Natural killer cell treated with Interleukin-12 subunit alpha and Interleukin-12 subunit beta and Interleukin-15 and Interleukin-18, amount 100 ng/mL, for 72 hours (primary cell): ENCODE results near the gene HSD11B1. TPM values are rescaled to one million over a fixed set of nuclear protein-coding genes. Genes with fewer than 3 reads are reported as not detected.

ENCODE experiments used
- ATAC-seq, 2 donors: fragments of 150-1000 bp; cut with Tn5 transposase in 1 of 2; sonication (Bioruptor Pico), chemical (Tn5 transposase) in 1 of 2; 2 replicates each; pipeline ENCODE4 v1.10.0; 2021
- DNase-seq: peaks from one replicate; pipeline ENCODE4 v3.0.0; 2022; ENCODE audit warnings: low spot score
- H3K27ac Mint-ChIP-seq, 2 donors: 1 replicate in 1 of 2; 2 replicates in 1 of 2; pipeline ENCODE4 v1.8.0; 2022; ENCODE audit warnings: mixed read lengths in 2 of 2, mild to moderate bottlenecking in 1 of 2, moderate library complexity in 1 of 2
- H3K27me3 Mint-ChIP-seq, 2 donors: 1 replicate in 1 of 2; 2 replicates in 1 of 2; pipeline ENCODE4 v1.8.0; 2022; ENCODE audit warnings: mixed read lengths in 2 of 2
- H3K36me3 Mint-ChIP-seq: one replicate; pipeline ENCODE4 v1.8.0; 2022; ENCODE audit warnings: mixed read lengths
- H3K4me1 Mint-ChIP-seq, 2 donors: 1 replicate in 1 of 2; 2 replicates in 1 of 2; pipeline ENCODE4 v1.8.0; 2022; ENCODE audit warnings: low read depth in 2 of 2, mixed read lengths in 2 of 2, mild to moderate bottlenecking in 1 of 2
- H3K4me3 Mint-ChIP-seq: one replicate; pipeline ENCODE4 v1.8.0; 2022; ENCODE audit warnings: mixed read lengths
- H3K9me3 Mint-ChIP-seq: 2 replicates; pipeline ENCODE4 v1.8.0; 2022; ENCODE audit warnings: mixed read lengths
- total RNA-seq, 2 donors: library from RNA; stranded (reverse); gene quantifications; one replicate each; pipeline ENCODE4 v1.2.3, GENCODE V29; 2022

Gene HSD11B1
- total RNA-seq, 2 donors from 2014 or later, result 0.43 TPM; not detected in 1

DNA sequence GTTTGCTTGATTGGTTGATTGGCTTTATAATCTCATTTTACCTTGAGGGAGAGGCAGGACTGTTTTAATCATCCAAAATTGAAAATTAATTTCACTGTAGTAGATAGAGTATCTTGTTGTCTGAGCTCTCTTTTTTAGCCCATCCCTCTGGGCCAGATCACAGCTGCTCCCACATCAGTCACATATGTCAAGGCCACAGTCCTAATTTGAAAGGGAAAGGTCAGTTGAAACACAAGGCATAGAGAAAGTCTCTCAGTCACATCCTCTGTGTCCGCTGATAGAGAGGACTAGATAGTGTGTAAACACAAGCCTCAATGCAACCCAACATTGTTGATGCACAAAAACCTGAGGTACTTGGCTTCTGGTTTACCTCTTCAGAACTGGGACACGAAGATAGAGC lies 72.9 kb downstream of the HSD11B1 start:
- peaks cover 63% of the 10 kb centered on the region for H3K36me3 Mint-ChIP-seq
- peak overlapping the region; percentile 25 to 78 for H3K27ac Mint-ChIP-seq
- no peaks in the 10 kb centered on the region for H3K9me3 Mint-ChIP-seq
- peaks cover 39 to 42% of the 10 kb centered on the region in 2 donors for H3K4me1 Mint-ChIP-seq
- ATAC-seq, result no peak
- no peak for DNase-seq
- no peak overlapping the region for H3K4me3 Mint-ChIP-seq
- no peaks in the 10 kb centered on the region for H3K27me3 Mint-ChIP-seq

DNA sequence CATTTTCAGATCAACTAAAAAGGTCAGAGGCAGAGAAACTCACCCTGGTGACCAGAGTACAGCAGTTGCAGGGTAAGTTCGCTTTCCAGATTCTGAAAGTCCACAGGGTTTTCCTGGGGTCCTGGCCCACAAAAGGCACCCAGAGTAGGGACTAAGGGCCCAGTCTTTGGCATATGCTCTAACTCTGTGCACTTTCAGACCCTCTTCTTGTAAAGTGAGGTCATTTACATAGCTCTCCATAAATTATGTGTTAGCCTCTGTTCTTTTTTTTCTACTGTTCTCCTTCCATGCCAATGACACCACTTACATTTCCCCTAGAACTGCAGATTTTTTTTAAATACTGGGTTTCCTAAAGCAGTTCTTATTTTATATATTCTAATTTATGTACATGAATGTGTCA lies 73.5 kb downstream of the HSD11B1 start:
- DNase-seq (no peak), ATAC-seq (no peak)
- H3K4me3 Mint-ChIP-seq, result no peak overlapping the region
- H3K27me3 Mint-ChIP-seq, result no peaks in the 10 kb centered on the region
- peaks cover 41 to 43% of the 10 kb centered on the region in 2 donors for H3K4me1 Mint-ChIP-seq
- peak overlapping the region; percentile 25 to 78 for H3K27ac Mint-ChIP-seq
- no peaks in the 10 kb centered on the region for H3K9me3 Mint-ChIP-seq
- peaks cover 61% of the 10 kb centered on the region for H3K36me3 Mint-ChIP-seq

DNA sequence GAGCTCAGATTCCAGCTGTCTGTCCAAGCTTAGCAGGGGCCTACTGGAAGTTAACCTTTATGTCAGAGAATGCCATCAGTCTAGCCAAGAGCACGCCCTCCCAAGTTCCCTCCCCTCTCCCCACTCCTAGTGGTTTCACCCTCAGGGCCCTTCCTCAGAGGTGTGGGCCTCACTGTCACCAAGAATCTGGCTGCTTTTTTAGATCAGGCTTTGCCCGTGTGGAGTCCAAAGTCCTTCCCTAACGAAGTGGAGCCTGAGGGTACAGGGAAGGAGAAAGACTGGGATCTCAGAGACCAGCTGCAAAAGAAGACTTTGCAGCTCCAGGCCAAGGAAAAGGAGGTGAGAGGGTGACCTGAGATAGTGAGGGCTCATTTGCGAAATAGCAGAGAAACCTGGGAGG lies 75.6 kb downstream of the HSD11B1 start:
- H3K36me3 Mint-ChIP-seq, result peaks cover 44% of the 10 kb centered on the region
- H3K27me3 Mint-ChIP-seq, result no peaks in the 10 kb centered on the region
- no peak overlapping the region for H3K4me3 Mint-ChIP-seq
- ATAC-seq, result no peak
- no peak for DNase-seq
- peaks cover 44 to 47% of the 10 kb centered on the region in 2 donors for H3K4me1 Mint-ChIP-seq
- no peaks in the 10 kb centered on the region for H3K9me3 Mint-ChIP-seq
- H3K27ac Mint-ChIP-seq, result peak overlapping the region; percentile 25 to 78

DNA sequence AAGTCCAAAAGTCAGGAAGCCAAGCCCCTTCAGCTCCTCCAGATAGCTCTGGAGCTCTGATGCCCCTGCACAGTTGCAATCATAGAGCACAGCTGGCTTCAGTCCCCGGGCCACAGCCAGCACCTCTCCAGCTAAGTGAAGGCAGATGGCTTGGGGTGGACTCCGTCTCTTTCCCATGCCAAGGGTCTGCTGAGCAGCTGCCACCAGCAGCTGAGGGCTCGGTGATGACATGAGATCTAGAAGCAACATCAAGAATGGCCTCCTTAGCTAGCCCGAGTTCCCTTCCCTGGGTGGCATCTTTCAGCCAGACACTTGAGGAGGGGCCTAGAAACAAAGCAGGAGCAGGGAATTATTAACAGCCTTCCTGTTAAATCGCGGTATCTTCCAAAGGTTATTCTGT lies 78.7 kb downstream of the HSD11B1 start:
- no peaks in the 10 kb centered on the region for H3K27me3 Mint-ChIP-seq
- no peaks in the 10 kb centered on the region for H3K9me3 Mint-ChIP-seq
- no peak for DNase-seq
- peaks cover 37 to 41% of the 10 kb centered on the region in 2 donors for H3K4me1 Mint-ChIP-seq
- ATAC-seq, result no peak
- H3K4me3 Mint-ChIP-seq, result peak overlapping the region; percentile 88
- H3K27ac Mint-ChIP-seq, result peak overlapping the region; percentile 94 to 99
- peaks cover 25% of the 10 kb centered on the region for H3K36me3 Mint-ChIP-seq

Other genes starting within 250 kb of the HSD11B1 start
- not detected for gene CAMK1G, start 121.1 kb upstream of the HSD11B1 start, total RNA-seq
- 1 to 10 TPM; 1.1 to 1.2 TPM for gene LAMB3, start 52.4 kb upstream of the HSD11B1 start, total RNA-seq
- 1 to 10 TPM; 2.3 to 3.3 TPM for gene G0S2, start 29.4 kb upstream of the HSD11B1 start, total RNA-seq
- 100 to 1,000 TPM; 157 to 185 TPM for gene TRAF3IP3, start 51.2 kb downstream of the HSD11B1 start, total RNA-seq
- 1 to 10 TPM; 2.5 to 3.0 TPM for gene C1orf74, start 79.7 kb downstream of the HSD11B1 start, total RNA-seq
- gene IRF6, start 101.3 kb downstream of the HSD11B1 start, total RNA-seq, result 1 to 10 TPM; 1.5 to 8.6 TPM
- 10 to 100 TPM in 1 of 2 donors, 1 to 10 TPM in 1; 8.5 to 12.6 TPM for gene UTP25, start 123.1 kb downstream of the HSD11B1 start, total RNA-seq
- not detected for gene SYT14, start 233.4 kb downstream of the HSD11B1 start, total RNA-seq